Ishikawa (cell line): ENCODE results near the gene HMCN1.

Experiments used
- CEBPB ChIP-seq: IDR thresholded peaks from 2 replicates; pipeline ENCODE4 v1.6.1; 2012
- CREB1 ChIP-seq: IDR thresholded peaks from 2 replicates; pipeline ENCODE4 v1.6.1; 2012; ENCODE audit warnings: low read depth
- EGR1 ChIP-seq: IDR thresholded peaks from 2 replicates; pipeline ENCODE4 v1.6.1; 2012
- EP300 ChIP-seq: IDR thresholded peaks from 2 replicates; pipeline ENCODE4 v1.6.1; 2012; ENCODE audit warnings: borderline replicate concordance
- FOXM1 ChIP-seq: IDR thresholded peaks from 2 replicates; pipeline ENCODE4 v1.6.1; 2012; ENCODE audit warnings: low read depth, borderline replicate concordance
- MAX ChIP-seq: IDR thresholded peaks from 2 replicates; pipeline ENCODE4 v1.6.1; 2012
- NFIC ChIP-seq: IDR thresholded peaks from 2 replicates; pipeline ENCODE4 v1.6.1; 2012
- RAD21 ChIP-seq: IDR thresholded peaks from 2 replicates; pipeline ENCODE4 v1.6.1; 2012; ENCODE audit warnings: low read depth
- REST ChIP-seq: IDR thresholded peaks from 2 replicates; pipeline ENCODE4 v1.6.1; 2012; ENCODE audit warnings: low read depth, mild to moderate bottlenecking
- TAF1 ChIP-seq: IDR thresholded peaks from 2 replicates; pipeline ENCODE4 v1.6.1; 2012; ENCODE audit warnings: low read depth, mild to moderate bottlenecking
- TCF12 ChIP-seq: IDR thresholded peaks from 2 replicates; pipeline ENCODE4 v1.6.1; 2012; ENCODE audit warnings: low read depth
- TEAD4 ChIP-seq: IDR thresholded peaks from 2 replicates; pipeline ENCODE4 v1.6.1; 2012
- USF1 ChIP-seq: IDR thresholded peaks from 2 replicates; pipeline ENCODE4 v1.6.1; 2012
- YY1 ChIP-seq: IDR thresholded peaks from 2 replicates; pipeline ENCODE4 v1.6.1; 2012; ENCODE audit warnings: low read depth
- ZBTB7A ChIP-seq: IDR thresholded peaks from 2 replicates; pipeline ENCODE4 v1.6.1; 2012; ENCODE audit warnings: low read depth

Gene HMCN1

GRCh38 chr1:186118724-186119123, 384.5 kb downstream of the HMCN1 start:
- TF ChIP-seq TEAD4, result no peak
- TF ChIP-seq EGR1, result no peak
- TF ChIP-seq CEBPB, result no peak
- TF ChIP-seq MAX, result no peak
- no peak for TF ChIP-seq FOXM1
- no peak for TF ChIP-seq REST
- no peak for TF ChIP-seq ZBTB7A
- no peak for TF ChIP-seq YY1
- TF ChIP-seq CREB1, result no peak
- no peak for TF ChIP-seq TCF12
- TF ChIP-seq TAF1, result no peak
- TF ChIP-seq RAD21, result no peak
- TF ChIP-seq NFIC, result no peak
- no peak for TF ChIP-seq USF1
- no peak for TF ChIP-seq EP300

- TF ChIP-seq EP300 (no peak), CREB1 (no peak), ZBTB7A (no peak), TCF12 (no peak), YY1 (no peak), RAD21 (no peak), NFIC (no peak), CEBPB (no peak), FOXM1 (no peak), MAX (no peak), EGR1 (no peak), TEAD4 (no peak), USF1 (no peak), TAF1 (no peak), REST (no peak)
Measured at GRCh38 chr1:186122837-186123236, 388.6 kb downstream of the HMCN1 start.

- TF ChIP-seq CEBPB, result peak; percentile 14; the same call in 1 of the 2 replicates
- TF ChIP-seq TCF12, result no peak
Measured at GRCh38 chr1:186125035-186125434, 390.8 kb downstream of the HMCN1 start.

GRCh38 chr1:186125511-186125910, 391.3 kb downstream of the HMCN1 start:
- TF ChIP-seq REST, result no peak
- TF ChIP-seq CEBPB, result no peak

- TF ChIP-seq CEBPB (no peak), YY1 (no peak), TCF12 (no peak), EP300 (no peak), NFIC (no peak), TAF1 (no peak), MAX (no peak), USF1 (no peak), FOXM1 (no peak)
Measured at GRCh38 chr1:186129758-186130157, 395.6 kb downstream of the HMCN1 start.
